Adrenal gland (tissue), 5 donors: ENCODE results near the gene AMMECR1.

ENCODE experiments used
- CTCF ChIP-seq, 6 experiments: fragments of 450-650 bp in 4 of 6; fragments of 200-600 bp in 2 of 6; sonication (generic) in 1 of 6; IDR thresholded peaks; 1 replicate in 5 of 6; 2 replicates in 1 of 6; pipeline versions ENCODE4 v1.5.1 to v1.8.0; 2016 to 2021; ENCODE audit warnings: antibody characterized with exemption in 6 of 6, mild to moderate bottlenecking in 2 of 6, moderate library complexity in 1 of 6
- POLR2A ChIP-seq, 2 donors: fragments of 450-650 bp; IDR thresholded peaks; one replicate each; pipeline ENCODE4 v1.6.1; 2017; ENCODE audit warnings: antibody characterized with exemption in 2 of 2, mild to moderate bottlenecking in 2 of 2, moderate library complexity in 1 of 2
- donor health status: DM: no; HTN: no; CAD: no.

GRCh38 chrX:110175146-110175545, 142.7 kb downstream of the AMMECR1 start:
- TF ChIP-seq CTCF (IDR thresholded peaks at IDR 0.05) (no peak), POLR2A (IDR thresholded peaks at IDR 0.05) (no peak)
